Calu3 (cell line): Measurements from ENCODE around the gene CCND2. TPM values are rescaled to one million over a fixed set of nuclear protein-coding genes. Genes with fewer than 3 reads are reported as not detected.

Experiments used
- BruUV-seq: library from RNA; stranded (reverse); fragments of 400-500 nt; replicated peaks from 2 replicates; lab custom pipeline; 2021; lab: Mats Ljungman, UMichigan
- CTCF ChIA-PET: fragments of 300-600 bp; sonication (Branson Sonifier 250); formaldehyde crosslinking; loops from one replicate; lab custom pipeline; 2022; ENCODE audit warnings: antibody characterized with exemption; lab: Charles Lee
- DNase-seq: peaks from one replicate; pipeline ENCODE4 v3.0.0; 2022
- H3K27ac Mint-ChIP-seq: one replicate; pipeline ENCODE4 v1.8.0; 2022; ENCODE audit warnings: mixed read lengths; ENCODE audit not compliant: unreplicated experiment
- H3K27me3 Mint-ChIP-seq: one replicate; pipeline ENCODE4 v1.8.0; 2022; ENCODE audit warnings: mixed read lengths; ENCODE audit not compliant: unreplicated experiment
- H3K36me3 Mint-ChIP-seq: one replicate; pipeline ENCODE4 v1.8.0; 2022; ENCODE audit warnings: mild to moderate bottlenecking, moderate library complexity, mixed read lengths; ENCODE audit not compliant: insufficient read depth, unreplicated experiment
- H3K4me1 Mint-ChIP-seq: one replicate; pipeline ENCODE4 v1.8.0; 2022; ENCODE audit warnings: mild to moderate bottlenecking, low read depth, mixed read lengths; ENCODE audit not compliant: unreplicated experiment
- H3K4me3 Mint-ChIP-seq: one replicate; pipeline ENCODE4 v1.8.0; 2022; ENCODE audit warnings: mild to moderate bottlenecking, low read depth, moderate library complexity, mixed read lengths; ENCODE audit not compliant: unreplicated experiment
- H3K9me3 Mint-ChIP-seq: one replicate; pipeline ENCODE4 v1.8.0; 2022; ENCODE audit warnings: low read depth, mixed read lengths; ENCODE audit not compliant: unreplicated experiment
- intact Hi-C: fragments of 100-400 bp; cut with micrococcal nuclease; formaldehyde crosslinking; loops from one replicate; pipeline ENCODE4 v1.10.0; 2022; ENCODE audit not compliant: unreplicated experiment
- total RNA-seq: library from RNA; stranded (reverse); gene quantifications from 2 replicates; pipeline ENCODE4 v1.2.3, GENCODE V29; 2022
- TF ChIP-seq, protein P1 (sequence below): fragments of 200-600 bp; IDR thresholded peaks from one replicate; pipeline ENCODE4 v1.8.0; 2022; ENCODE audit warnings: antibody characterized with exemption; ENCODE audit not compliant: unreplicated experiment

Gene CCND2
- total RNA-seq, 1 experiment from 2014 or later, result 0.07 TPM

DNA sequence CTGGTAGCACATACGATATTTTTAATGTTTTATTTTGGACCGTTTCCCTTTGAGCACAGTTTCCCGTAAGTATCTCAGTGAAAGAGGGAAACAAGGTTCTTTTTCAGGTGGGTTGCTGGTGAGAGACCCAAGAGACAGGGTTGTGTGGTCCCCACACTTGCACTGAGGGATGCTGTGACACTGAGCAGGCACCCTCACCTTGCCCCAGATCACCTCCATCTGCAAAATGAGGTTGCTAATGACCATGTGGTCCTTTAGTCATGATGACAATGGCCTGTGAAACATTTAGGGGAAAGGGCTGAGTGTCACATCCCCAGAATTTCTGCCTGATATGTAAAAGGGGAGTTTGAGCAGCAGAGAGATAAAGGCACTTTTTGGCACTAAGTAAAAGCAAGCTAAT lies 4.3 kb downstream of the CCND2 start:
- H3K9me3 Mint-ChIP-seq, result no peaks in the 10 kb centered on the region
- H3K36me3 Mint-ChIP-seq, result peaks cover 9% of the 10 kb centered on the region
- DNase-seq, result no peak
- H3K4me3 Mint-ChIP-seq, result no peak overlapping the region
- no peak overlapping the region for H3K27ac Mint-ChIP-seq
- H3K27me3 Mint-ChIP-seq, result peaks cover 99% of the 10 kb centered on the region
- H3K4me1 Mint-ChIP-seq, result peaks cover 24% of the 10 kb centered on the region
- intact Hi-C loops, result loop anchor here (1.0 to 10.0 kb wide), 5 partner anchors 133 to 393 kb away; no protein-coding TSS in a partner anchor
- CTCF ChIA-PET, result interaction anchor here (1.4 to 2.0 kb wide), 3 partner anchors 10 to 282 kb away, joined by 4 to 8 read pairs (median 5); no protein-coding TSS in a partner anchor
- no TSS peak for BruUV-seq
- TF ChIP-seq, protein P1, sequence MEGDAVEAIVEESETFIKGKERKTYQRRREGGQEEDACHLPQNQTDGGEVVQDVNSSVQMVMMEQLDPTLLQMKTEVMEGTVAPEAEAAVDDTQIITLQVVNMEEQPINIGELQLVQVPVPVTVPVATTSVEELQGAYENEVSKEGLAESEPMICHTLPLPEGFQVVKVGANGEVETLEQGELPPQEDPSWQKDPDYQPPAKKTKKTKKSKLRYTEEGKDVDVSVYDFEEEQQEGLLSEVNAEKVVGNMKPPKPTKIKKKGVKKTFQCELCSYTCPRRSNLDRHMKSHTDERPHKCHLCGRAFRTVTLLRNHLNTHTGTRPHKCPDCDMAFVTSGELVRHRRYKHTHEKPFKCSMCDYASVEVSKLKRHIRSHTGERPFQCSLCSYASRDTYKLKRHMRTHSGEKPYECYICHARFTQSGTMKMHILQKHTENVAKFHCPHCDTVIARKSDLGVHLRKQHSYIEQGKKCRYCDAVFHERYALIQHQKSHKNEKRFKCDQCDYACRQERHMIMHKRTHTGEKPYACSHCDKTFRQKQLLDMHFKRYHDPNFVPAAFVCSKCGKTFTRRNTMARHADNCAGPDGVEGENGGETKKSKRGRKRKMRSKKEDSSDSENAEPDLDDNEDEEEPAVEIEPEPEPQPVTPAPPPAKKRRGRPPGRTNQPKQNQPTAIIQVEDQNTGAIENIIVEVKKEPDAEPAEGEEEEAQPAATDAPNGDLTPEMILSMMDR, result no peak

DNA sequence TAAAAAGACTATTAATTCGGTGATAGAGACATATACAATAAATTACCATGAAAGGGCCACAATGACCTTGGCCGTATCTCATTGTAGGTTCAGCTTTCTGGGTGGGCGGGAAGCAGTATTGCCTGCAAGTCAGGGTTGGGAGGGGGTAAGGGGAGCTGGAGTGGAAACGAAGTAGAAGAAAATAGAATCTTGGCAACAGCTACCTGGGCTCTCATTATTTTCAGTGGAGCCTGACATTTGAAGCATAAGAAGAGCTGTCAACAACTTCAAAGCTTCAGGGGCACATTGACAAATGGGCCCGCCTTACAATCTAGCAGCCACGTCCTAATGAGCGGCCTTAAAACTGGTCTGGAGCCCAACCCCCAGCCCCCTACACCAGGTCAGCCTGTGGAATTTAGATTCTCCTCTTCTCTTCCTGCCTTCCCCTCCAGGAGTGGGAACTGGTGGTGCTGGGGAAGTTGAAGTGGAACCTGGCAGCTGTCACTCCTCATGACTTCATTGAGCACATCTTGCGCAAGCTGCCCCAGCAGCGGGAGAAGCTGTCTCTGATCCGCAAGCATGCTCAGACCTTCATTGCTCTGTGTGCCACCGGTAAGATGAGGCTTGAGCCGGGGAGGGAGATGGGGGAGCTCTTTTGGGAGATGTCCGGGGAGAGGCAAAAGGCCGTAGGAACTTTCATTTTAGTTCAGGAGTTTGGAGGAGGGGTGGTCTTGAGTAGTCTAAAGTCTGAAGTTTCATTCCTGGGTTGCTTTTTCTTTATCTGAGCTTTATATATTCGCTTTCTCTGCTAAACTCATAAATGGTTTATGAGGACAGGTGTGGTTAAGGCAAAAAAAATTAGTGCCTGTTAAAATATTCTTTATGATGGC lies 5.0 kb downstream of the CCND2 start:
- Mint-ChIP-seq H3K4me1 (peaks cover 17% of the 10 kb centered on the region), H3K27ac (no peak overlapping the region), H3K36me3 (peaks cover 9% of the 10 kb centered on the region), H3K4me3 (no peak overlapping the region), H3K27me3 (peaks cover 99% of the 10 kb centered on the region), H3K9me3 (no peaks in the 10 kb centered on the region)
- CTCF ChIA-PET, result interaction anchor here (1.8 kb wide), 1 partner anchor 282 kb away, joined by 8 read pairs; no protein-coding TSS in a partner anchor
- no peak for DNase-seq
- TF ChIP-seq, protein P1, result no peak
- intact Hi-C loops, result loop anchor here (5.0 to 10.0 kb wide), 2 partner anchors 134 to 241 kb away; no protein-coding TSS in a partner anchor
- BruUV-seq, result no TSS peak

DNA sequence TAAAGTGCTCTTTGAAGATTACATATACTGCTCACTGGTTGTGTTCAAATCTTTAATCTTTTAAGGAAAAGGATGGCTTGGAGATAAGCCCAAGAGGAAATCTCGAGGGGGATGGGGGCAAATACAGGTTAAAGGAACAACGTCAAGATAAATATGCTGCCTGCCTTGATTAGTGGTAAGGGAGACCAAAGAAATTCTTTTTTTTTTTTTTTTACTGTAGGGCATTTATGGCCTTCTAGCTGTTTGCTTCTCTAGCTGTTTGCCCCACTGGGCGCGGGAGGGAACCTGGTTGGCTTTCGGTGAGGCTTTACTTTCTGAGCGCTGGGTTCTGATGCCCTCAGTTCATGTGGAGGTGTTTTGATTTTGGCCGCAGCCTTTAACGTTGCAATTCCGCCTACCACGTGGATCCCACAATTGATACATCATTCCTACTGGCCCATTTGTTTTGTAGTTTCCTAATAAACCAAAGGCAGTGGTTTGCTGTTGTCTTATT lies 5.7 kb downstream of the CCND2 start:
- peaks cover 99% of the 10 kb centered on the region for H3K27me3 Mint-ChIP-seq
- no peak for DNase-seq
- intact Hi-C loops, result loop anchor here (5.0 to 10.0 kb wide), 2 partner anchors 134 to 242 kb away; no protein-coding TSS in a partner anchor
- no peaks in the 10 kb centered on the region for H3K9me3 Mint-ChIP-seq
- peaks cover 15% of the 10 kb centered on the region for H3K4me1 Mint-ChIP-seq
- CTCF ChIA-PET, result interaction anchor here (0.6 kb wide), 1 partner anchor 171 kb away, joined by 3 read pairs; no protein-coding TSS in a partner anchor
- H3K4me3 Mint-ChIP-seq, result no peak overlapping the region
- no peak overlapping the region for H3K27ac Mint-ChIP-seq
- no TSS peak for BruUV-seq
- TF ChIP-seq, protein P1, result no peak
- H3K36me3 Mint-ChIP-seq, result peaks cover 9% of the 10 kb centered on the region

DNA sequence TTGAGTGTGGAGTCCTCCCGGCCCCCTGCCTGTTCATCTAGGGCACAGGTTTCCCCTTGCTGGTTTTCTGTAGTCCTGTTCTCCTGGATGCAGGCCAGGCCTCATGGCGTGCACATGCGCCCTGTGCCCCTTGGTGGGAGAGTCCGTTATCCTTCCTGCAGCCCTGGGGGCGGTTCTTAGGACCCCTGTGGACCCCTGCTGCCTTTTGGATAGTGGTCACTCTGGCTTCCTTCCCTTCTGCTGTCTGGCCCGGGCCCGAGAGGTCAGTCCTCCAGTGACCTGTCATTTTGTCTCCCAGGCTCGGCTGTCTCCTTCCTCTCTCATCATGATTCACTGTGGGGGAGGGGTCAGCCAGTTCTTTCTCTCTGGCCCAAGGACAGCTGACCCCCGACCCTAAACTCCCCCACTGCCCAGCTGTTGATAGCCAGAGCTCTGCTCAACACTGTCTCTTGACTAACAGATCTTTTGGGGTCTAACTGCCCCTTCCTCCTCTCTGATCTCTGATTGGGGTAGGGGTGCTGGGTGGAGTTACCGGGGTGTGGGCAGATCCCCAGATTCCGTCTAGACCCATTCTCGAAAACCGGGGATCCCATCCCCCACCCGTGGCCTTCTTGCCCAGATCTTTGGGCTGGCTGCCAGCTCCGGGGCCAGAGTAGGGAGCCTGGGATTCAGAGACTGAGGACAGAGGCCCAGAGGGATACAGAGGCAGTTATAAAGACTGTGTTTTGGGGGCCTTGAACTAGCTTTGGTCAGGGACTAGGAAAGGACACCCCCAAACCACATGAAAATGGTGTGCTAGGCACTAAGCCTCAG lies 7.0 kb downstream of the CCND2 start:
- intact Hi-C loops, result no loop called here
- no TSS peak for BruUV-seq
- Mint-ChIP-seq H3K27ac (no peak overlapping the region), H3K9me3 (no peaks in the 10 kb centered on the region), H3K27me3 (peaks cover 99% of the 10 kb centered on the region), H3K4me3 (no peak overlapping the region), H3K36me3 (no peaks in the 10 kb centered on the region), H3K4me1 (peaks cover 8% of the 10 kb centered on the region)
- TF ChIP-seq, protein P1, result no peak
- CTCF ChIA-PET, result interaction anchor here (0.6 kb wide), 1 partner anchor 8 kb away, joined by 6 read pairs; no protein-coding TSS in a partner anchor
- DNase-seq, result no peak
